B cell (primary cell): ENCODE data around the gene ADM5. TPM values are rescaled to one million over a fixed set of nuclear protein-coding genes. Genes with fewer than 3 reads are reported as not detected.

Source experiments
- ATAC-seq: fragments of 200-7000 bp; cut with Tn5 transposase; one replicate; pipeline ENCODE4 v1.10.0; 2021; ENCODE audit warnings: low read depth, mild to moderate bottlenecking, moderate number of reproducible peaks, moderate library complexity
- CTCF ChIA-PET: fragments of 350-600 bp; sonication (Branson Sonifier 250); formaldehyde crosslinking; loops from one replicate; lab custom pipeline; 2021; ENCODE audit warnings: antibody characterized with exemption, inconsistent platforms; lab: Charles Lee
- POLR2A ChIA-PET: fragments of 350-600 bp; sonication (Branson Sonifier 250); formaldehyde crosslinking; loops from one replicate; lab custom pipeline; 2021; ENCODE audit warnings: antibody characterized with exemption; lab: Charles Lee
- DNase-seq: peaks from one replicate; pipeline ENCODE4 v3.0.0; 2013
- H2AFZ ChIP-seq: 2 replicates; pipeline ENCODE4 v1.6.1; 2012; ENCODE audit warnings: mild to moderate bottlenecking, low read depth, low read length; ENCODE audit not compliant: insufficient read depth, poor library complexity, severe bottlenecking
- H3K27ac ChIP-seq, 2 donors: 1 replicate in 1 of 2; 2 replicates in 1 of 2; pipeline ENCODE4 v1.5.1; 2012 to 2013; ENCODE audit warnings: low read length in 2 of 2, mild to moderate bottlenecking in 2 of 2, moderate library complexity in 1 of 2
- H3K27me3 ChIP-seq, 4 experiments: fragments of 200-600 bp in 1 of 4; sonication (generic) in 1 of 4; replicated peaks in 1 of 4; 1 replicate in 2 of 4; 2 replicates in 2 of 4; pipeline versions ENCODE4 v1.6.1 to v1.7.0; 2013 to 2016; ENCODE audit warnings: low read length in 3 of 4, mild to moderate bottlenecking in 2 of 4, mixed read lengths in 1 of 4, moderate library complexity in 1 of 4; ENCODE audit not compliant: insufficient read depth in 4 of 4, control insufficient read depth in 3 of 4; ENCODE audit errors: control extremely low read depth in 1 of 4
- H3K36me3 ChIP-seq, 2 experiments: replicated peaks in 1 of 2; 1 replicate in 1 of 2; 2 replicates in 1 of 2; pipeline versions ENCODE4 v1.6.1 to v1.7.1; 2013; ENCODE audit warnings: low read length in 1 of 2; ENCODE audit not compliant: insufficient read depth in 2 of 2, control insufficient read depth in 1 of 2; ENCODE audit errors: control extremely low read depth in 1 of 2, extremely low read depth in 1 of 2
- H3K4me1 ChIP-seq, 2 donors: fragments of 200-600 bp in 1 of 2; sonication (generic) in 1 of 2; 1 replicate in 1 of 2; 2 replicates in 1 of 2; pipeline versions ENCODE4 v1.5.1 to v1.6.1; 2013 to 2017; ENCODE audit warnings: low read length in 2 of 2; ENCODE audit not compliant: control insufficient read depth in 2 of 2, insufficient read depth in 2 of 2
- H3K4me2 ChIP-seq: replicated peaks from 2 replicates; pipeline ENCODE3; 2012; ENCODE audit warnings: mild to moderate bottlenecking, low read depth, low read length; ENCODE audit not compliant: poor library complexity, severe bottlenecking
- H3K4me3 ChIP-seq, 5 experiments: fragments of 200-600 bp in 1 of 5; sonication (generic) in 1 of 5; 1 replicate in 3 of 5; 2 replicates in 2 of 5; pipeline versions ENCODE4 v1.5.1 to v1.7.0; 2011 to 2016; ENCODE audit warnings: low read length in 4 of 5, mild to moderate bottlenecking in 4 of 5, low read depth in 2 of 5, control low read depth in 1 of 5, moderate library complexity in 1 of 5; ENCODE audit not compliant: insufficient read depth in 1 of 5; ENCODE audit errors: control extremely low read depth in 1 of 5, extremely low read depth in 1 of 5
- H3K79me2 ChIP-seq: fragments of 200-600 bp; sonication (generic); one replicate; pipeline ENCODE4 v1.6.0; 2016; ENCODE audit warnings: low read length; ENCODE audit not compliant: control insufficient read depth, insufficient read depth
- H3K9ac ChIP-seq: fragments of 200-600 bp; sonication (generic); 2 replicates; pipeline ENCODE4 v1.6.1; 2017; ENCODE audit warnings: mild to moderate bottlenecking, low read length, moderate library complexity
- H3K9me3 ChIP-seq, 3 donors: one replicate each; pipeline versions ENCODE4 v1.6.1 to v1.7.1; 2013; ENCODE audit warnings: low read length in 2 of 3; ENCODE audit not compliant: control insufficient read depth in 2 of 3, insufficient read depth in 1 of 3; ENCODE audit errors: control extremely low read depth in 1 of 3
- H4K20me1 ChIP-seq: 2 replicates; pipeline ENCODE4 v1.6.0; 2012; ENCODE audit warnings: mild to moderate bottlenecking, low read length; ENCODE audit not compliant: insufficient read depth, control insufficient read depth, poor library complexity, severe bottlenecking
- H3K27ac Mint-ChIP-seq: one replicate; pipeline ENCODE4 v1.8.0; 2021; ENCODE audit warnings: mixed read lengths
- H3K27me3 Mint-ChIP-seq: one replicate; pipeline ENCODE4 v1.8.0; 2021; ENCODE audit warnings: mixed read lengths
- H3K4me1 Mint-ChIP-seq: one replicate; pipeline ENCODE4 v1.8.0; 2021; ENCODE audit warnings: mixed read lengths
- H3K4me3 Mint-ChIP-seq: one replicate; pipeline ENCODE4 v1.8.0; 2021; ENCODE audit warnings: mixed read lengths
- H3K9me3 Mint-ChIP-seq: one replicate; pipeline ENCODE4 v1.8.0; 2022; ENCODE audit warnings: mixed read lengths; ENCODE audit not compliant: insufficient read depth
- CTCF ChIP-seq: fragments of 200-600 bp; IDR thresholded peaks from one replicate; pipeline ENCODE4 v1.8.0; 2022; ENCODE audit warnings: antibody characterized with exemption, mild to moderate bottlenecking
- EZH2 ChIP-seq: IDR thresholded peaks from 2 replicates; pipeline ENCODE4 v1.6.1; 2012; ENCODE audit warnings: borderline replicate concordance, low read depth, mild to moderate bottlenecking, moderate library complexity, low read length; ENCODE audit not compliant: insufficient read depth, poor library complexity, severe bottlenecking
- WGBS: methylation state at CpG from one replicate; pipeline ENCODE4 v1.1.5; 2013; ENCODE audit warnings: missing lambda C conversion rate; ENCODE audit not compliant: insufficient coverage; 5-methylcytosine and 5-hydroxymethylcytosine counted together
- intact Hi-C: fragments of 100-400 bp; cut with micrococcal nuclease; formaldehyde crosslinking; loops from one replicate; pipeline ENCODE4 v1.10.0; 2022
- polyA plus RNA-seq: library from polyadenylated mRNA; depleted of rRNA; stranded (reverse); fragments of >200 nt; gene quantifications from 2 replicates; pipeline ENCODE4 v1.2.3, GENCODE V29; 2012
- total RNA-seq, 2 donors: library from RNA; stranded (reverse); fragments of 120-200 nt in 1 of 2; gene quantifications; 1 replicate in 1 of 2; 2 replicates in 1 of 2; pipeline versions ENCODE4 v1.2.3 to v1.2.4, GENCODE V29; 2013 to 2022

The ADM5 gene
- total and polyA plus RNA-seq, 2 donors (not counting 1 experiment from before 2014, with no cell fraction given), result 5.6 to 8.4 TPM

GRCh38 chr19:49705919-49706318, 16.5 kb downstream of the ADM5 start:
- Histone ChIP-seq H3K9ac (no peak overlapping the region), H3K4me3 (no peak overlapping the region), H4K20me1 (no peaks in the 10 kb centered on the region), H3K36me3 (no peaks in the 10 kb centered on the region), H3K4me1 (no peaks in the 10 kb centered on the region), H3K4me2 (no peak overlapping the region), H3K27ac (no peak overlapping the region), H3K9me3 (no peaks in the 10 kb centered on the region), H3K79me2 (no peaks in the 10 kb centered on the region), H2AFZ (no peak overlapping the region), H3K27me3 (peaks cover 0 to 7% (median 0%) of the 10 kb centered on the region in 4 experiments)
- no peaks in the 10 kb centered on the region for H3K9me3 Mint-ChIP-seq
- ATAC-seq (no peak), DNase-seq (no peak)
- intact Hi-C loops, result no loop called here
- ChIA-PET POLR2A (no interaction called here), CTCF (no interaction called here)
- H3K4me1 Mint-ChIP-seq, result no peaks in the 10 kb centered on the region
- WGBS, result 97% methylated on average over 16 of the region's 16 CpGs
- H3K27ac Mint-ChIP-seq, result no peak overlapping the region
- H3K27me3 Mint-ChIP-seq, result peaks cover 4% of the 10 kb centered on the region
- TF ChIP-seq CTCF, result no peak
- TF ChIP-seq EZH2, result no peak
- H3K4me3 Mint-ChIP-seq, result no peak overlapping the region

GRCh38 chr19:49710372-49710951, 21.1 kb downstream of the ADM5 start:
- H3K4me3 Mint-ChIP-seq, result no peak overlapping the region
- no peaks in the 10 kb centered on the region for H3K4me1 ChIP-seq
- H3K9me3 Mint-ChIP-seq, result no peaks in the 10 kb centered on the region
- no peak overlapping the region for H3K27ac Mint-ChIP-seq
- DNase-seq (no peak), ATAC-seq (no peak)
- no peak overlapping the region for H3K4me2 ChIP-seq
- TF ChIP-seq EZH2 (no peak), CTCF (no peak)
- intact Hi-C loops, result no loop called here
- POLR2A ChIA-PET, result no interaction called here
- CTCF ChIA-PET, result no interaction called here
- H3K36me3 ChIP-seq, result no peaks in the 10 kb centered on the region
- no peaks in the 10 kb centered on the region for H3K9me3 ChIP-seq
- H3K27me3 Mint-ChIP-seq, result peaks cover 4% of the 10 kb centered on the region
- H3K27ac ChIP-seq, result no peak overlapping the region
- no peak overlapping the region for H3K9ac ChIP-seq
- H3K79me2 ChIP-seq, result no peaks in the 10 kb centered on the region
- 97% methylated on average over 15 of the region's 20 CpGs for WGBS
- H3K27me3 ChIP-seq, result no peaks in the 10 kb centered on the region
- no peaks in the 10 kb centered on the region for H4K20me1 ChIP-seq
- no peak overlapping the region for H3K4me3 ChIP-seq
- H2AFZ ChIP-seq, result no peak overlapping the region
- H3K4me1 Mint-ChIP-seq, result no peaks in the 10 kb centered on the region
